Muscle of leg (tissue), 11 donors: Measurements from ENCODE around the gene KIF13A. TPM values are rescaled to one million over a fixed set of nuclear protein-coding genes. Genes with fewer than 3 reads are reported as not detected.

Experiments
- DNase-seq: peaks from one replicate; pipeline ENCODE4 v3.0.0; 2013
- H3K27ac ChIP-seq: one replicate; pipeline ENCODE4 v1.5.1; 2013; ENCODE audit warnings: mild to moderate bottlenecking, low read length, control low read depth
- H3K27me3 ChIP-seq: one replicate; pipeline ENCODE4 v1.6.1; 2013; ENCODE audit warnings: low read length; ENCODE audit not compliant: control insufficient read depth, insufficient read depth
- H3K36me3 ChIP-seq: one replicate; pipeline ENCODE4 v1.6.1; 2013; ENCODE audit warnings: low read length; ENCODE audit not compliant: control insufficient read depth, insufficient read depth
- H3K4me1 ChIP-seq: one replicate; pipeline ENCODE4 v1.6.1; 2013; ENCODE audit warnings: low read length; ENCODE audit not compliant: control insufficient read depth, insufficient read depth
- H3K4me3 ChIP-seq: one replicate; pipeline ENCODE4 v1.5.1; 2013; ENCODE audit warnings: low read length, control low read depth
- H3K9me3 ChIP-seq: replicated peaks from 2 replicates; pipeline ENCODE4 v1.6.1; 2013; ENCODE audit warnings: low read depth, low read length; ENCODE audit not compliant: control insufficient read depth
- WGBS: methylation state at CpG from one replicate; pipeline ENCODE4 v1.1.5; 2013; ENCODE audit warnings: missing lambda C conversion rate; ENCODE audit not compliant: insufficient coverage; 5-methylcytosine and 5-hydroxymethylcytosine counted together
- polyA plus RNA-seq, 8 donors: library from polyadenylated mRNA; unstranded; fragments of 120-200 nt; gene quantifications; one replicate each; pipeline versions ENCODE4 v1.2.1 to v1.2.3, GENCODE V29; 2013; ENCODE audit warnings: inconsistent platforms in 1 of 8, low replicate concordance in 1 of 8; ENCODE audit not compliant: insufficient read length in 8 of 8, insufficient read depth in 1 of 8
- total RNA-seq: library from RNA; stranded (reverse); fragments of 120-200 nt; gene quantifications from one replicate; pipeline ENCODE4 v1.2.4, GENCODE V29; 2013

The KIF13A gene
- total and polyA plus RNA-seq, 9 donors: 29.7 to 41.1 (median 32.4) TPM

DNA sequence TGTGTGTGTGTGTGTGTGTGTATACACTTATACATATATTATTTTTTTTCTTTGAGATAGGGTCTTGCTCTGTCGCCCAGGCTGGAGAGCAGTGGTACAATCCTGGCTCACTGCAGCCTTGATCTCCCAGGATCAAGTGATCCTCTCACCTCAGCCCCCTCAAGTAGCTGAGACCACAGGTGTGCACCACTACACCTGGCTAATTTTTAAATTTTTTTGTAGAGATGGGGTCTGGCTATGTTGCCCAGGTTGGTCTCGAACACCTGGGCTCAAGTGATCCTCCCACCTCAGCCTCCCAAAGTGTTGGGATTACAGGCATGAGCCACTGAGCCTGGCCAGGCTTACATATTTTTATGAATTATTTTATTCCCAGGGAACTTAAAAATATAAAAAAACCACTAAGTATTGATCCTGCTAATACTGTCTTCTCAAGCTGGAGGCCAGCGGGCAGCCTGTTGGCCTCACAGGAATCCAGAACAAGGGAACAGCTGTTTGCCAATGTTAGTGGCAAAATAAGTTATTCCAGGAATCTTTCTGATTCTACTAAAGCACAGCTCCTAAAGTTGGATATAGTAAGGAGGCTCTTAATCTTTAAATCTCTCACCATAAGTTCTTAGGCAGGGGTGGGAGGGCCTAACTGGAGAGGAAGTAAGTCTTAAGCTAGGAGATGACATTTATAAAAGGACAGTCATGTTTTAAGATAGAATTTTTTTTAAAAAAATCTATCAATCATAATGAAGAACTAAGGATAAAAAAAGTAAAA lies 145.2 kb downstream of the KIF13A start:
- Histone ChIP-seq H3K9me3 (no peaks in the 10 kb centered on the region), H3K36me3 (peaks cover 17% of the 10 kb centered on the region), H3K4me1 (no peaks in the 10 kb centered on the region), H3K27me3 (no peaks in the 10 kb centered on the region), H3K4me3 (no peak overlapping the region), H3K27ac (no peak overlapping the region)
- DNase-seq: no peak
- WGBS: no CpG with 5 or more reads among the region's 3 CpGs

DNA sequence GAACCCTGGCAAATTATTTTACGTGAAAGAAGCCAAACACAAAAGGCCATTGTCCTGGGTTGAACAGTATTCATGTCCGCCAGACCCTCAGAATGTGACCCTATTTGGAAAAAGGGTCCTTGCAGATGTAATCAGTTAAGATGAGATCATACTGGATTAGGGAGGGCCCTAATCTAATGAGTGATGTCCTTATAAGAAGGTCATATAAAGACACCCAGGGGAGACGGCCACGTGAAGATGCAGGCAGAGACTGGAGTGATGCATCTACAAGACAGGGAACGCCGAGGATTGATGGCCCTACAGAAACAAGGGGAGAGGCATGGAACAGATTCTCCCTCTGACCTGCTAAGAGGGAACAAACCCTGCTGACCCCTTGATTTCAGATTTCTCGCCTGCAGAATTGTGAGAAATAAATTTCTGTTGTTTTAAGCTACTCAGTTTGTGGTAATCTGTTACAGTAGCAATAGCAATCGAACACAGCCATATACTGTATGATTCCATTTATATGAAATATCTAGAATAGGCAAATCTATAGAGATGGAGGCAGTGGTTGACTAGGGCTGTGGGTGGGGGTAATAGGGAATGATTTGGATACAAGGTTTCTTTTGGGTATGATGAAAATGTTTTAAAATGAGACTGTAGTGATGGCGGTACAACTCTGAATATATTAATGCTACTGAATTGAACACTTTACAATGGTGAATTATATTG lies 147.8 kb downstream of the KIF13A start:
- no peaks in the 10 kb centered on the region for H3K27me3 ChIP-seq
- H3K4me1 ChIP-seq: no peaks in the 10 kb centered on the region
- no peak for DNase-seq
- H3K9me3 ChIP-seq: no peaks in the 10 kb centered on the region
- H3K27ac ChIP-seq: no peak overlapping the region
- no peak overlapping the region for H3K4me3 ChIP-seq
- 78% methylated on average over 6 of the region's 9 CpGs for WGBS
- H3K36me3 ChIP-seq: peaks cover 15% of the 10 kb centered on the region

DNA sequence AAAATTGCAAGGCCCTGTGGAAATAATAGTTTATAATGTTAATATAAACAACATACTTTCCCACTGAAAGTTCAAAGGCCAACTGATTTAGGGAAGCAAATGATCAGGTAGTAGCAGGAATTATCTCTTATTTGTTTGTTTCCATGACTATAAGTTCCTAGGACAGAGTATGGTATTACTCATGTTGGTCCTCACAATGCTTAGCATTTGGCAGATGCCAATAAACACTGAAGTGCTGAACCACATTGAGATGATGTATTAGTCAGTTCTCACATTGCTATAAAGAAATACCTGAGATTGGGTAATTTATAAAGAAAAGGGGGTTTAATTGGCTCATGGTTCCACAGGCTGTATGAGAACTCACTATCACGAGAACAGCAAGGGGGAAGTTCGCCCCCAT lies 151.1 kb downstream of the KIF13A start:
- Histone ChIP-seq H3K4me1 (peaks cover 2% of the 10 kb centered on the region), H3K27ac (no peak overlapping the region), H3K27me3 (no peaks in the 10 kb centered on the region), H3K9me3 (no peaks in the 10 kb centered on the region), H3K36me3 (peaks cover 21% of the 10 kb centered on the region), H3K4me3 (no peak overlapping the region)
- DNase-seq: no peak
- WGBS: no CpG with 5 or more reads among the region's 2 CpGs

DNA sequence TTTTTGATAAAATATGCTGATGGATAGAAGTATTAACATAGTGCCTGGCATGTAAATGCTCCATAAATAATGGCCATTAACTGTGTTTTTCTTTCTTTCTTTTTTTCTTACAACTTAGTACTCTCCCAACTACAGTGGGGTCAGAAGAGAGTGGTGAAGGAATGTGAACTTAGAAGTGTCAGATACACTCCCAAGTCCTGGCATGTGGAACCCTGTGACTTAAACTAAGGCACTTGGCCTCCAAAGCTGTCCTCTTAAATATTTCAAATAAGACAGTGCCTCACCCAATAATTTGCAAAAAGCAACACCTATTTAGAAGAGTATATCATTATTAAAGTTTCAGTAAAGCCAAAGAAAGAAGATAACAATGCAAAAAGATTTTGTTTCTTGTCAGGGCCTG lies 151.7 kb downstream of the KIF13A start:
- no peak overlapping the region for H3K27ac ChIP-seq
- H3K4me1 ChIP-seq: peaks cover 3% of the 10 kb centered on the region
- H3K9me3 ChIP-seq: no peaks in the 10 kb centered on the region
- no peak overlapping the region for H3K4me3 ChIP-seq
- H3K27me3 ChIP-seq: no peaks in the 10 kb centered on the region
- no peak for DNase-seq
- H3K36me3 ChIP-seq: peaks cover 26% of the 10 kb centered on the region

DNA sequence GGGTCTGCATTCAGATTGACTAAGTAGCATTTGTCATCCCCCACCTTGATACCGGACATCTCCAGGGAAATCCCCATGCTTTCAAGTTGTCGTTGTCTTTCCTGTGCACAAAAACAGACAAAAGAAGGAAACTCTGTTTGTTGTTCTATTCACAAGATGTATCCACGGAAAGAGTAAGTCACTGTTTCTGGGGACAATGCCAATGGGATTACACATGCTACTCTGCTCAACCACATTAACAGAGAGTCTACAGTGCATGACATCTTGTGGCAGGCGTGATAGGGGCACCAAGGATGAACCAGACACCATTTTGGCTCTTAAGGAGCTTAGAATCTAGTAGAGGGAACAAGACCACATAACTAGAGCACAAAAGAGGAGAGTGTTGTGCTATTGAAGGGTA lies 156.3 kb downstream of the KIF13A start:
- H3K4me3 ChIP-seq: no peak overlapping the region
- H3K36me3 ChIP-seq: peaks cover 36% of the 10 kb centered on the region
- no peaks in the 10 kb centered on the region for H3K9me3 ChIP-seq
- peak overlapping the region; percentile 63 for H3K27ac ChIP-seq
- peaks cover 5% of the 10 kb centered on the region for H3K4me1 ChIP-seq
- DNase-seq: peak; percentile 74
- H3K27me3 ChIP-seq: no peaks in the 10 kb centered on the region
- WGBS: 40% methylated on average over 1 of the region's 4 CpGs

DNA sequence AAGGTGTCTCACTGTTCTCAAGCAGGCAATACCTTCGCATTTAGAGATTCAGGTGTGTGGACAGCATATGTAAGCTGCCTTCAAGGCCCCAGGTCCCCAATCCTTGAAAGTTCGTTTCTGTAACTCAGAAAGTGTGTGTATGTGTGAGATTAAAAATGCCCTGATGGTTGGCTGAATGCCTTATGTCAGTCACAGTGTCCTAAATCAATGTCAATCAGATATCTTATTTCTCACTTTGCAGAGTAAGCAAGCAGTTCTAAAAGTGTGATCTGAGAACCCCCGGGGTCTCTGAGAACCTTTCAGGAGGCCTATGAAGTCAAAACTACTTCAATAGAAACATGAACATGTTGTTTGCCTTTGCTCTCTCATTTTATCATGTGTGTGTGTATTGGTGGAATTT lies 157.5 kb downstream of the KIF13A start:
- H3K9me3 ChIP-seq: no peaks in the 10 kb centered on the region
- peaks cover 5% of the 10 kb centered on the region for H3K4me1 ChIP-seq
- no peak overlapping the region for H3K4me3 ChIP-seq
- peaks cover 44% of the 10 kb centered on the region for H3K36me3 ChIP-seq
- DNase-seq: no peak
- no peaks in the 10 kb centered on the region for H3K27me3 ChIP-seq
- 100% methylated on average over 1 of the region's 3 CpGs for WGBS
- H3K27ac ChIP-seq: no peak overlapping the region

DNA sequence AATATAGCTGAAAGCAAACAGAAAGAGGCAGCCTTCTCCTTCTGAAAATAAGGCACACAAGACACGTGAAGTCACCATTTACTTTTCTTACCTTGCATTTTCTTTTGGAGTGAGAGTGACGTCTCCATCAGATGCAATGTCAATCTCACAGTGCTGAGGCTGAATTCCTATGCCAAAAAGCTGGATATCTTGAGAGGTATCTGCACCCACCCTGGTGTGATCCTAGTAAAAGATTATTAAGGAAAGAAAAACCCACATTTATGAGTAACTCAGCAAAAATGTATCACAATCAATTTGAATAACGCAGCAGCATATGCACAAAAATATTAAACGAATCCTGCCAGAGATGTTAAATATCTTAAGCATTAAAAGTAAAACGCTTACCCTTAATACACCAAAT lies 159.3 kb downstream of the KIF13A start:
- Histone ChIP-seq H3K9me3 (no peaks in the 10 kb centered on the region), H3K27me3 (no peaks in the 10 kb centered on the region), H3K27ac (no peak overlapping the region), H3K4me3 (no peak overlapping the region), H3K4me1 (peaks cover 5% of the 10 kb centered on the region), H3K36me3 (peaks cover 47% of the 10 kb centered on the region)
- DNase-seq: no peak
- no CpG with 5 or more reads among the region's 5 CpGs for WGBS

DNA sequence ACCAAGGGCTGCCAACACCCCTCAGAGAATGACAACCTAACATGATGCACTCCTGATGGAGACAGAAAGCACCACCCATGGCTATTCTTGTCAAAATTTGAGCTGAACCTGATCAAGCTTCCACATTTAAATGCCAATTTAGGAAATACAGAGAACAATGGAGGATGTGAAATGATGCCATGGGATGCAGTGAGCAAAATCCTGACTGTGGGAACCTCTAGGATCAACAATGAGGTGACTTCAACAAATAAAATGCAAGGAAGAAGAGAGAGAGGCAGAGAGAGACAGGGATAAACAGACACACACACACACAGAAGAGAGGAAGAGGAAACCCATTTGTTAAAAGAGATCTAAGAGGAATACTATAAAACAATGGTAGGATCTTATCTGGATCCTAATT lies 161.1 kb downstream of the KIF13A start:
- H3K9me3 ChIP-seq: no peaks in the 10 kb centered on the region
- H3K4me1 ChIP-seq: peaks cover 4% of the 10 kb centered on the region
- DNase-seq: no peak
- no peak overlapping the region for H3K4me3 ChIP-seq
- peaks cover 51% of the 10 kb centered on the region for H3K36me3 ChIP-seq
- no peak overlapping the region for H3K27ac ChIP-seq
- no peaks in the 10 kb centered on the region for H3K27me3 ChIP-seq

DNA sequence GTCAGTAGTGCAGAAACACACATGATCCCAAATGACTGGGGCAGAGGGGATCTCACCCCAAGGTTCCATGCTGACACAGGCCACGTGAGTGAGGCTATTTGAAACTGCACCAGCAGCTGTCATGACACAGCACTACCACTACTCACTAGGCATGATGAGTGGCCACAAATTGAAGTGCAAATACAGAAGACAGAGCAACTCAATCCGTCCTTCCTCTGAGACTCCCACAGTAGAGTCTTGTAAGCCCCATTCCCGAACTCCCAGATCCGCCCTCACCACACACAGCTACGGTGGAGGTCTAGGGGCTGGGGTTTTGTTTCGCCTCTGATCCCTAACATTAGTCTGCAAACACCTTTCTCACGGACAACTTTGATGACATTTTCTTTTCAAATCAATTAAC lies 167.4 kb downstream of the KIF13A start:
- no peaks in the 10 kb centered on the region for H3K27me3 ChIP-seq
- H3K4me1 ChIP-seq: no peaks in the 10 kb centered on the region
- WGBS: 74% methylated on average over 4 of the region's 7 CpGs
- DNase-seq: peak; percentile 41
- peaks cover 37% of the 10 kb centered on the region for H3K36me3 ChIP-seq
- no peak overlapping the region for H3K27ac ChIP-seq
- no peaks in the 10 kb centered on the region for H3K9me3 ChIP-seq
- H3K4me3 ChIP-seq: no peak overlapping the region

DNA sequence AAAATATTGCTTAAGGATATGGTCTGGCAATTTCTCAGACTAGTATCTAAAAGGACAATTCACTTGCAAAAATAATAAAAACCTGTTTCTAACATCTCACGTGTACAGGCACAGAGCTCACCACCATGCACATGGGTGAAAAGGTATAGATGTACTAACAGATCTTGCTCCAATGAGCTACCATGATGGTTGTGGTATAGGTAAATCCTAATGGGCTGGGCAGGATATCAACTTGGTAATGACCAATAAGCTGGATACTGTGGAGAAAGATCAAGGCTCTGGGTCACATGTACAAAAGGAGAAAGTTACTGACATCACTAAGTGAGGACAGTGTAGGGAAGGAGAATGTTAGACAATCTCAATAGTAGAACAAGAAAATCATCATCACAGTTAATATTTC lies 169.7 kb downstream of the KIF13A start:
- H3K9me3 ChIP-seq: no peaks in the 10 kb centered on the region
- DNase-seq: no peak
- no peak overlapping the region for H3K27ac ChIP-seq
- H3K36me3 ChIP-seq: peaks cover 46% of the 10 kb centered on the region
- no peaks in the 10 kb centered on the region for H3K4me1 ChIP-seq
- WGBS: no CpG with 5 or more reads among the region's 1 CpG
- no peaks in the 10 kb centered on the region for H3K27me3 ChIP-seq
- H3K4me3 ChIP-seq: no peak overlapping the region
